Coronary artery (tissue), 2 donors: ENCODE measurements around the gene TMEM184C.

ENCODE experiments used
- DNase-seq: peaks from one replicate; pipeline ENCODE4 v3.0.0-alpha.2; 2017; ENCODE audit warnings: low spot score
- H3K27ac ChIP-seq, 2 donors: fragments of 200-600 bp; sonication (generic); one replicate each; pipeline ENCODE4 v1.5.1; 2016 to 2019
- H3K4me3 ChIP-seq: fragments of 200-600 bp; sonication (generic); 2 replicates; pipeline ENCODE4 v1.5.1; 2016; ENCODE audit warnings: mild to moderate bottlenecking, moderate library complexity
- CTCF ChIP-seq: fragments of 200-600 bp; sonication (generic); IDR thresholded peaks from one replicate; pipeline ENCODE4 v1.5.1; 2019; ENCODE audit warnings: antibody characterized with exemption

Gene TMEM184C

GRCh38 chr4:147617841-147618691, 869 bp downstream of the TMEM184C start:
- no peak for TF ChIP-seq CTCF
- Histone ChIP-seq H3K27ac (peak overlapping the region; percentile 61 to 83), H3K4me3 (peak overlapping the region; percentile 89)
- no peak for DNase-seq

GRCh38 chr4:147620315-147620714, 3.1 kb downstream of the TMEM184C start:
- Histone ChIP-seq H3K4me3 (no peak overlapping the region), H3K27ac (no peak overlapping the region)
- no peak for DNase-seq
- no peak for TF ChIP-seq CTCF

- Histone ChIP-seq H3K27ac (no peak overlapping the region), H3K4me3 (no peak overlapping the region)
- no peak for TF ChIP-seq CTCF
- DNase-seq: no peak
Measured at GRCh38 chr4:147625733-147626132, 8.5 kb downstream of the TMEM184C start.

- DNase-seq: no peak
- Histone ChIP-seq H3K27ac (no peak overlapping the region), H3K4me3 (no peak overlapping the region)
- TF ChIP-seq CTCF: no peak
Measured at GRCh38 chr4:147626903-147627302, 9.7 kb downstream of the TMEM184C start.

GRCh38 chr4:147628415-147628814, 11.2 kb downstream of the TMEM184C start:
- Histone ChIP-seq H3K4me3 (no peak overlapping the region), H3K27ac (no peak overlapping the region)
- DNase-seq: no peak
- TF ChIP-seq CTCF: no peak

GRCh38 chr4:147629783-147630730, 12.9 kb downstream of the TMEM184C start:
- no peak overlapping the region for H3K4me3 ChIP-seq
- no peak for TF ChIP-seq CTCF
- no peak for DNase-seq
- H3K27ac ChIP-seq: no peak overlapping the region
